DND-41 (cell line): Measurements from ENCODE around the gene EDN3.
"Not testable (repeated sequence)": the region's sequence is repeated elsewhere in the genome, so short reads cannot be mapped to it uniquely, and the experiment has no call there.

Experiments
- ATAC-seq: fragments of 200-7000 bp; cut with Tn5 transposase; 3 replicates; pipeline ENCODE4 v1.9.1; 2021; ENCODE audit warnings: low read depth; ENCODE audit not compliant: insufficient read depth
- DNase-seq: peaks from one replicate; pipeline ENCODE4 v3.0.0-alpha.2; 2020
- H2AFZ ChIP-seq: 2 replicates; pipeline ENCODE4 v1.6.0; 2012; ENCODE audit warnings: low read depth, low read length
- H3K27ac ChIP-seq: 2 replicates; pipeline ENCODE4 v1.5.1; 2012; ENCODE audit warnings: low read length, inconsistent platforms
- H3K27me3 ChIP-seq: fragments of 200-600 bp; sonication (generic); 2 replicates; pipeline ENCODE4 v1.6.0; 2012; ENCODE audit warnings: low read length, mild to moderate bottlenecking, inconsistent platforms; ENCODE audit not compliant: insufficient read depth, poor library complexity
- H3K36me3 ChIP-seq: 2 replicates; pipeline ENCODE4 v1.5.1; 2012; ENCODE audit warnings: low read length, inconsistent platforms; ENCODE audit not compliant: insufficient read depth
- H3K4me1 ChIP-seq: 2 replicates; pipeline ENCODE4 v1.5.1; 2012; ENCODE audit warnings: mild to moderate bottlenecking, low read length; ENCODE audit not compliant: insufficient read depth
- H3K4me2 ChIP-seq: 2 replicates; pipeline ENCODE4 v1.6.0; 2012; ENCODE audit warnings: mild to moderate bottlenecking, moderate library complexity, low read length, inconsistent platforms; ENCODE audit not compliant: insufficient read depth
- H3K4me3 ChIP-seq, 2 experiments: fragments of 200-600 bp in 1 of 2; shearing (Covaris generic) in 1 of 2; 2 replicates each; pipeline ENCODE4 v1.5.1; 2012 to 2016; ENCODE audit warnings: inconsistent platforms in 2 of 2, low read length in 2 of 2, mild to moderate bottlenecking in 2 of 2, low read depth in 1 of 2, moderate library complexity in 1 of 2
- H3K79me2 ChIP-seq: 2 replicates; pipeline ENCODE4 v1.6.0; 2012; ENCODE audit warnings: low read length, inconsistent platforms; ENCODE audit not compliant: insufficient read depth
- H3K9ac ChIP-seq: 2 replicates; pipeline ENCODE4 v1.6.0; 2012; ENCODE audit warnings: low read depth, mild to moderate bottlenecking, inconsistent platforms, low read length, moderate library complexity
- H3K9me3 ChIP-seq: 2 replicates; pipeline ENCODE4 v1.5.1; 2012; ENCODE audit warnings: low read length, moderate library complexity, mild to moderate bottlenecking, inconsistent platforms; ENCODE audit not compliant: insufficient read depth, severe bottlenecking
- H4K20me1 ChIP-seq: 2 replicates; pipeline ENCODE4 v1.6.0; 2012; ENCODE audit warnings: low read length; ENCODE audit not compliant: insufficient read depth
- CTCF ChIP-seq: IDR thresholded peaks from 2 replicates; pipeline ENCODE4 v1.5.1; 2012; ENCODE audit warnings: borderline replicate concordance, low read length, moderate library complexity, mild to moderate bottlenecking; ENCODE audit not compliant: poor library complexity, severe bottlenecking; ENCODE audit errors: extremely low read depth
- EZH2 ChIP-seq: IDR thresholded peaks from 3 replicates; pipeline ENCODE4 v1.6.1; 2012; ENCODE audit warnings: borderline replicate concordance, low read depth, mild to moderate bottlenecking, moderate library complexity, low read length, inconsistent platforms; ENCODE audit not compliant: severe bottlenecking

The EDN3 gene

GRCh38 chr20:59336540-59336939 is 36.1 kb downstream of the EDN3 start:
- Histone ChIP-seq H3K27me3 (peaks cover 4% of the 10 kb centered on the region), H3K4me2 (no peak overlapping the region), H3K9me3 (no peaks in the 10 kb centered on the region), H3K4me1 (no peaks in the 10 kb centered on the region), H2AFZ (no peak overlapping the region), H3K36me3 (no peaks in the 10 kb centered on the region), H3K9ac (no peak overlapping the region), H3K27ac (no peak overlapping the region), H3K79me2 (no peaks in the 10 kb centered on the region), H3K4me3 (no peak overlapping the region), H4K20me1 (no peaks in the 10 kb centered on the region)
- DNase-seq, result no peak
- ATAC-seq, result no peak
- TF ChIP-seq EZH2 (no peak), CTCF (no peak)

- not testable (repeated sequence) for H3K4me1 ChIP-seq, H3K4me3 ChIP-seq, DNase-seq, H3K4me2 ChIP-seq, H3K9ac ChIP-seq, ATAC-seq, H3K79me2 ChIP-seq, H3K27me3 ChIP-seq, H3K9me3 ChIP-seq, H3K36me3 ChIP-seq, H2AFZ ChIP-seq, H3K27ac ChIP-seq, H4K20me1 ChIP-seq
Measured at GRCh38 chr20:59338444-59338843, 38.0 kb downstream of the EDN3 start.

GRCh38 chr20:59340201-59340885 is 39.9 kb downstream of the EDN3 start:
- no peak overlapping the region for H3K4me3 ChIP-seq
- no peaks in the 10 kb centered on the region for H3K9me3 ChIP-seq
- H3K79me2 ChIP-seq, result no peaks in the 10 kb centered on the region
- H2AFZ ChIP-seq, result no peak overlapping the region
- ATAC-seq (no peak), DNase-seq (no peak)
- H3K36me3 ChIP-seq, result no peaks in the 10 kb centered on the region
- H4K20me1 ChIP-seq, result no peaks in the 10 kb centered on the region
- H3K4me1 ChIP-seq, result no peaks in the 10 kb centered on the region
- TF ChIP-seq EZH2 (no peak), CTCF (no peak)
- no peaks in the 10 kb centered on the region for H3K27me3 ChIP-seq
- H3K27ac ChIP-seq, result no peak overlapping the region
- no peak overlapping the region for H3K4me2 ChIP-seq
- no peak overlapping the region for H3K9ac ChIP-seq

GRCh38 chr20:59341285-59342022 is 41.0 kb downstream of the EDN3 start:
- H3K27me3 ChIP-seq, H4K20me1 ChIP-seq, H2AFZ ChIP-seq, H3K4me1 ChIP-seq, H3K36me3 ChIP-seq, DNase-seq, H3K4me3 ChIP-seq, ATAC-seq, H3K27ac ChIP-seq, H3K79me2 ChIP-seq, H3K9ac ChIP-seq, H3K9me3 ChIP-seq, H3K4me2 ChIP-seq: not testable (repeated sequence)
